GM19239 (cell line): ENCODE results near the gene KCNH4.

Source experiments
- DNase-seq: peaks from one replicate; pipeline ENCODE4 v3.0.0; 2011; ENCODE audit warnings: low spot score; ENCODE audit not compliant: insufficient read length
- FAIRE-seq: peaks from 2 replicates; lab custom pipeline; 2011; peaks lifted over from hg19 to GRCh38; lab: Jason Lieb, UNC

The KCNH4 gene

DNA sequence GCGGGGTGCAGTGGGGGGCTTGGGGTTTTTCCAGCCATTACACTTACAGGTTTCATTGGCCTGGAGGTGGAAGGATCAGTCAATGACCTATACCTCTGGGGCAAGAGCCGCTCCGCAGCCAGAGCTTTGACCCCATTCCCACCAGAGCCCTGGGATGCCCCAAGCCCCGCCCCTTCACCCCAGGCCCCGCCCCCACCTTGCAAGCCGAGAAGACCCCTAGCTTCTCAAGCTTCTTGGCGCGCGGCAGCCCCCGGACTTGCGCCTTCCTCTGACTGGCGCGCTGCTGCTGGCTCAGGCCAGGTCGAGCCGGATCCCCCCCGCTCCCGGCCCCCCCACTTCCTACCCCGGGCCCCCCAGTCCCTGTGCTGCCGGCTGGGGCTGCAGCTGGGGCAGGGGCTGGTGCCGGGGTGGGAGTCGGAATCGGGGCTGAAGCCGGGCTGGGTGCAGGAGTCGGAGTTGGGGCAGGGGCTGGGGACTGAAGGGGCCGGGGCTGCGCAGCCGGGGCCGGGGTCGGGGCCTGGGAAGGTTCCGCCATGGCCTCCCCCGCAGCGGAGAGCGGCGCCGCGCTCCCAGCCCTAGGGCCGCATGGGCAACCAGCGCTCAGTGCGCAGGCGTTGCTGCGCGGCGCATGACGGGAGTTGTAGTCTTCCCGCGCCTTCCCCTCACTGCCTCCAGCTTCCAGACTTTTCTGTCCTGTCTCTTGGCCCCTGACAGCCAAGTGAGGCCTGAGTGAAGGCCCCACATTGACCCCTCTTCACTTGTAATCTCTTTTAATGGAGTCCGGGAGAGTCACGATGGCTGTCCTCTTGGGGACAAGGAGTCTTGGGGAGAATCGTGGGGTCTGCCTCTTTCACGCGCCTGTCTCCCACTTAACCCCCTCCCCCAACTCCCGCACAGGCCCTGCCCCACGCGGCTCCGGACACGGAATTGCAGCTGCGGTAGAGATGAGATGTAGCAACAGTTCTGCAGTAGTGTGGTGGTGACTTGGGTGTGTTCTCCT, 59.9 kb downstream of the KCNH4 start, which contains the start of gene KAT2A:
KAT2A (minus strand) TSS at position 598 of the 1,000 bp plus-strand sequence; CDS start at position 535, 63 bp downstream.
- FAIRE-seq (peak; percentile 98), DNase-seq (peak; percentile 90)

DNA sequence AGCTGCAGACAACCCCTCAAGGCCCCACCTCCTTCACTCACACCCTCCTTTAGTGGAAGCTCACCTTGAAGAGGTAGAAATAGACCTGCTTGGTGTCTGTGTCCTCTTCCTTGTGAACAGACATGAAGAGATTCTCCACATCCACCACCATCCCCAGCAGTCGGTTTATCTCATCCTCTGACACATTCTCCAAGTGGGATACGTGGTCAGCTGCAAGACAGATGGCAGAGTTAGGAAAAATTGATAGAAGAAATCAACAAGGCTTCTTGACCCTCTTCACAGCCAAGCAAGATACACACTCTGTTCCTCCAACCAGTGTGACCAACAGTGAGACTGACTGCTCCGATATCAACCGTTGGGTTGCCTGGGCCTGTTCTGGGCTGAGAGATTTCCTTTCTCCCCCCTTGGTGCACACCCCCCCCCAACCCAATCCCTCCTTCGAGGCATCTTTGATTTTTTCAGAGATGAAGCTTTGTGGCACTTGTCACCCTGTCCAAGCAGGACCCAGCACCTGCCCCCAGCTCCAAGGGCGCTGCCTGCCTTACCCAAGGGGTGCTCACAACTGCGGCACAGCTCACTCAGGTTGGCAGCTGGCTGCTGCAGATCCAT, 60.7 kb downstream of the KCNH4 start:
- no peak for DNase-seq
- no peak for FAIRE-seq

DNA sequence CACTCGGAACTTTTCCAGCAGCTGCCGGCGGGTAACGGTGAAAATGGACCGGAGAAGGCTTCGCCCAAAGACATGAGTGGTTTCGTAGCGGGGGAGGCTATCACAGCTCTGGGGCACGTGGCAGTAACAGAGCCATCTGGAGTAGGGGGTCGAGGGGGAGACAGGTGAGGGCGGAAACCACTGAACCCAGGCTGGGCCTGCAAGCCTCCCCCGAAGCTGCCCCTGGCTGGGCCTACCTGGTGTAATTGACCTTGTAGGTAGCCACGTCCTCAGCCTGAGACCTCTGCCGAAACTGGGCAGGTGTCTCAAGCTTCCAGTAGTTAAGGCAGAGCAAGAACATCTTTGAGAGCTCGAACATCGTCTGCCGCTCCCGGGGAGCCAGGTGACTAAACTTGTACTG, 61.6 kb downstream of the KCNH4 start:
- FAIRE-seq: no peak
- DNase-seq: no peak

DNA sequence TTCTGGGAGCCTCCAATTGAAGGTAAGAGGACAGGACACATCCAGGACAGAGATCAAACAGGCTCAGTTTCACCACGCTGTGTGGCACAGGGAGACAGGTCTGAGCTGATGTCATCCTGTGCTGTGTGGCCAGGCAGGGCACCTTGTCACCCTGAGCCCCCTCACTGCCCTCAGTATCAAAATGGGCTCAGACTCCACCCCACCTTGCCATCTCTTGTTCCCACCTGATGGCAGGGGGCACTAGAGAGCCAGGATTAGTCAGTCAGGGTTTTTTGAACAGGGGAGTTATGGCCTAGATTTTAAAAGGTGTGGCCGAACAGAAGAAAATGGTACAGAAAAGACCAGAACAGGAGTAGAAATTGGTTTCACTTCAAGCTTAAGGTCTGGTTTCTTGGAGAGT, 62.4 kb downstream of the KCNH4 start:
- DNase-seq: no peak
- FAIRE-seq: peak; percentile 83

DNA sequence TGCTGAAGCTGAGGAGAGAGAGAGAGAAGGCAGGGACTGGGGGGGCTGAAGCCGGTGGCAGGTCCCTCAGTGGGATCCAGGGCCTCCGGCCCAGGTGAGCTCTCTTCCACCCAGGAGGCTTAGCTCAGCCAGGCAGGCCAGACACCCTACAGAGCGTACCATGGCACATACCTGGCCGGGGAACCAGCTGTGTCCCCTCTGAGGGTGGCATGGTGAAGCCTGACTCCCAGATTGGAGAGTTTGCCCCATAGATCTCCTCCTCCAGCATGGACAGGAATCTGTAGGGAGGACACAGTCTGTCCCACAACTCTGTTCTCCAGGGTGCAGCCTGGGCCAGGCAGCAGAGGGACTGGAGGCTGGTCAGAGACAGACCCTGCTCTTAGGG, 62.8 kb downstream of the KCNH4 start:
- no peak for DNase-seq
- no peak for FAIRE-seq

DNA sequence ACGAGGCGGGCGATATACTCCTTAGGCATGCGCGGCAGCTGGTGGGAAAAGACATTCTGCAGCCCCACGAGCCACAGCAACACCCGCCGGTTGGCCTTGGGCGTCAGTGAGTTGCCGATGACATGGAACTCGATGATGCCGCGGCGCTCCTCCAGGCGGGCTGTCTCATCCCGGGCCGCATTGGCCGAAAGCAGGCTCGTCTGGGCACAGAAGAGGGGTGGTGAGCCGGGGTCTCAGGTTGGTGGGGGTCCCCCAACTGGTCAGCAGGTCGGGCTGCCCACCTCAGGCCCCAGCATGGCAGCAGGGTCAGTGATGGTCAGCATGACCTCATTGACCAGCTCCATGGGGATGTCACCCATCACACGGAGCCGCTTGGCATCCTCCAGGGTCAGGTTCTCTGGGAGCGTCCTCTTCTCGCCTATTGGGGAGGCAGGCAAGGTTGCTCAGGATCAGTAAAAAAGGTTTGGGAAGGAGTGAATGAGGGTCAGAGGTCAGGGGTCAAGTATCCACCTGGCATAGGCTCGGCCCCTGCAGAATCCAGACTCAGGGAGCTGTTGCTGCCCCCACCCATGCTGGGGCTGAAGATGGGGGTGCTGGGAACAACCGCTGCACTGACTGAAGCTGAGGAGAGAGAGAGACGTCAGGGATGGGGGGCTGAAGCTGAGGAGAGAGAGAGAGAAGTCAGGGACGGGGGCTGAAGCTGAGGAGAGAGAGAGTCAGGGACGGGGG, 63.4 kb downstream of the KCNH4 start:
- DNase-seq (no peak), FAIRE-seq (no peak)

DNA sequence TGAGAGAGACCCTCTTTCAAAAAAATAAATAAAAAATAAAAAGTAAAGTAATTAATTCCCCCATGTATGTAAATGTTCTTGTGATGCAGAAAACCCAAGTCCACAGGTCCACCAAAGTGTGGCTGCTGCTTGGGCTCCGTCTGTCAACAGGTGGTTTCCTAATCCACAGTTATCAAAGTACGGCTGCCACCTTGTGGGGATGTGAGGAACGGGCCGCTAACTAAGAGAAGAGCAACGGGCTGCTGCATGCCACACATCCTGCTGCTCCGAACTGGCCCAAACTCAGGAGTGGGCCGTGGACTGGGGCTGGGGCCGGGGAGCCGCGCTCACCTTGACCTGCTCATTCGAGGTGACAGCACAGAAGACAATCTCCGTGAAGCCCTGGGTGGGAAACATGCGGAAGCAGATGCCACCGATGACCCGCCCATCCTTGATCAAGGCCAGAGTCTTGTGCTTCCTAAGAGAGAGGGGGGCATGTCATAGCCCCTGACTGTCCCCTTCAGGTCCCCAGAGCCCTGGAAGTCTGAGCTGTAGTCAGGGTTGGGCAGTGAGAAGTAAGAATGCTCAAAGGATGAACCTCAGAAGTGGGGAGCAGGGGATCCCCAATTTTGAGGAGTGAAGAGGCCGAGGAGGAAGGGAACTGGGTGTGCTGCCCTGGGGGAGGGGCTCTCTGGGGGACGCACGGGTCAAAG, 64.1 kb downstream of the KCNH4 start:
- DNase-seq: peak; percentile 64
- FAIRE-seq: peak; percentile 95

DNA sequence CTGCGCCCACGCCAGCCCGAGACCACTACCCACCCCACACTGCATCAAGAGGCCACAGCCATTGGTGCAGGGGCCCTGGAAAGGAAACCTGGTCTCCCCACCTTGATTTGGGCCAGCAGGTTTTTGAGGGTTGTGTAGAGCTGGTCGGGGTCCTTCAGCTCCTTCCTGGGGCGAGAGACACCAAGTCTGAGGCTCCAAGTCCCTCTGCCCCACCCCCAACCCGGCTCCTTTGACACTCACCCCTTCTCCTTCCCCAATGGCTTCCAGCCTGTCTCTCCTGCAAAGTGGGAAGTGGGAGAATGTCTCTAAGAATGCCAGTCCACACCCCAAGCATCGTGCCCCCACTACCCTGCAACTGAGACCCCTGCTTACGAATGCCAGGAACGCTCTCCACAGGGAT, 66.8 kb downstream of the KCNH4 start:
- DNase-seq (no peak), FAIRE-seq (no peak)

DNA sequence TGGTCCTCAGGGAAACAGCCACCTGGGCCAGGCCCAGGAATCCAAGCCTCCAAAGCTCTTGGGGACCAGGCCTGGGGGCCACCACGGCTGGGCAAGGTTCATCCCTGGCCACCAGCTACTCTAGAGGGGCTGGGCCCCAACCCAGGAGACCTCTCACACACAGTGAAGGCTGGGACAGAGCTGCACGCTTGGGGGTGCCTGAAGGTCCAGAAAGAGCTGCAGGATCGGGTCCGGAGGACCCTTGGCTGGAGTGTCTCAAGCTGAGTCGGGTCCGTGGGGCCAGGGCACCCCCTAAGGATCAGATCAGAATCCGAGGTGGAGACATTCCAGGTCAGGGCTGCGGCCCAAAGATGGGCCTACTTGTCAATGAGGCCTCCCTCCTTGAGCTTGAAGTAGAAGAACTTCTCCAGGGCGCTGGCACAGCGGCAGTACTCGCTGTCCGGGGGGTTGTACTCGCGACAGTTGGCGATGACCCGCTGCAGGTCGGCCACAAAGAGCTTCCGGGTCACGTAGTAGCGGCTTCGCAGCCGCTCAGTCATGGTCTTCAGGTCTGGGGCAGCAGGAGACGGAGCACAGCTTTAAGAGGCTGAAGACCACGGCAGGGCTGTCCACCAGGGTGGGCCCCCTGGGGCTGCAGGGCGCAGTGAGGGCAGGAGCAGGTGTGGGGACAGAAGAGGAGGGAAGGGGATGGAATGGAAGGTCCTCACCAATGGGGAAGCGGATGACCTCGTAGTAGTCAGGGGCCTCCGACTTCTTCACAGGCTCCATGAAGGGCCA, 67.5 kb downstream of the KCNH4 start:
- FAIRE-seq (no peak), DNase-seq (no peak)

DNA sequence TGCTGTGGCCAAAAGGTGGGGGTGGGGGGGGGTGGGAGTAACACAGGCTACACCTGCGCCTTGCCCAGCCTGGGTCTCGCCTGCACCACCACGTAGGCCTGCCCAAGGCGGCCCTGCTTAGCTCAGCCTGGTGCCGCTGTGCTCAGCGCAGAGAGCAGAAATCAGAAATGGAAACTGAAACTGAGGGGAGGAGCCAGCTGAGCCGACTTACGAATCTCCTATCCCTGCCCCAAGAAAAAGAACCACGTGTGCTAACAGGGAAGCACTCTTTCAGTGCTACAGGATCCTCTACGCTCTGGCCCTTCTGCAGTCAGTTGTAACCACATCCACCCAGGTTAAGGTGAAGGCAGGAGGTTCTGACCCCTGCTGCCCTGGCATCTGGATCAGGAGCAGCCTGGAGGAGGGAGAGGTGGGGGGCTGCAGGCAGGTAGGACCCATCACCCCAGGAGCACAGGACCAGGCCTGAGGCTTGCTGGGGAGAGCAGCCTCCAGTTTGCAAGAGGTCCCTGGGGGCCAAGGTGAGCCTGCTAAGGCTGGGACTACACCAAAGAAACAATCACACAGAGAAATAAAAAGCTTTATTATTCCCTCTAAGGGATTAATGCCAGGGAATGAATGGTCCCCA, 68.3 kb downstream of the KCNH4 start, which contains the start of gene DHX58:
DHX58 (minus strand) TSS at position 163 of the 625 bp plus-strand sequence. CDS start 822 bp downstream, outside the sequence.
- FAIRE-seq (peak; percentile 100), DNase-seq (peak; percentile 95)

DNA sequence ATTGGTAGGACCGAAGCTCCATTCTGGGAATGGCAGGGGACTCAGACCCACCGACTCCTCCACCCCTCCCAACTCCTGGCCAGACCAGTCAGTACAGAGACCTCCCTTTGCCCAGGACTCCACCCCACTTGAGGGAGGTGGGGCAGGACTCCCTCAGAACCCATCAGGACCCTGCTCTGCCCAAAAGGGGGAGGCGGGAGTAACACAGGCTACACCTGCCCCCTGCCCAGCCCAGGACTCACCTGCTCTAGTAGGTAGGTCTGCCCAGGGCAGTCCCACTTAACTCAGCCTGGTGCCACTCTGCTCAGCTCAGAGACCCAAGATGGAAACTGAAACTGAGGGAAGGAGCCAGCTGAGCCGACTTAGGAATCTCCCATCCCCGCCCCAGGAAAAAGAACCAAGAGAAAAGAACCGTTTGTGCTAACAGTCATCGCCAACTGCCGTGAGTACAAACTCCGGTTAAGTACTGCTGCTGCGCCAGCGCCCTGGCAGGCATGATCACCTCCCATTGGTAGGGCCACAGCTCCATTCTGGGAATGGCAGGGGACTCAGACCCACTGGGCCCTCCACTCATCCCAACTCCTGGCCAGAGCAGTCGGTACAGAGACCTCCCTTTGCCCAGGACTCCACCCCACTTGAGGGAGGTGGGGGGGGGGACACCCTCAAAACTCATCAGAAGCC, 68.9 kb downstream of the KCNH4 start:
- DNase-seq (no peak), FAIRE-seq (peak; percentile 79)

DNA sequence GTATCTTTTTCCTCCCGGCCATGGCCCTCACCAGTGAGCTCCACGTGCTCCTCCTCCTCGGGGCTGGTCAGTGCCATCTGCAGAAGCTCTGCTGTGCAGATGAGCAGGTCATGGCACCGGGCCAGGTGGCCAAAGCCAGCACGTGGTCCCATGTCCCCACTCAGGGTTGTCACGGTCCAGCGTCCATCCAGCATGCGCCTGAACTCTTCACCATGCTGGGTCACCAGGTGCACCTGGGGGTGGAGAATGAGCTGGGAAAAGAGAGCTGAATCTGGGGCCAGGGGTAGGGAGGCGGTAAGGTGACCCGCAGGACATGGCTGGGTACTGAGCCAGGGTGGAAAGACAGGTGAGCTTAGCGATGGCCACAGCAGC, 69.7 kb downstream of the KCNH4 start:
- FAIRE-seq (no peak), DNase-seq (no peak)

DNA sequence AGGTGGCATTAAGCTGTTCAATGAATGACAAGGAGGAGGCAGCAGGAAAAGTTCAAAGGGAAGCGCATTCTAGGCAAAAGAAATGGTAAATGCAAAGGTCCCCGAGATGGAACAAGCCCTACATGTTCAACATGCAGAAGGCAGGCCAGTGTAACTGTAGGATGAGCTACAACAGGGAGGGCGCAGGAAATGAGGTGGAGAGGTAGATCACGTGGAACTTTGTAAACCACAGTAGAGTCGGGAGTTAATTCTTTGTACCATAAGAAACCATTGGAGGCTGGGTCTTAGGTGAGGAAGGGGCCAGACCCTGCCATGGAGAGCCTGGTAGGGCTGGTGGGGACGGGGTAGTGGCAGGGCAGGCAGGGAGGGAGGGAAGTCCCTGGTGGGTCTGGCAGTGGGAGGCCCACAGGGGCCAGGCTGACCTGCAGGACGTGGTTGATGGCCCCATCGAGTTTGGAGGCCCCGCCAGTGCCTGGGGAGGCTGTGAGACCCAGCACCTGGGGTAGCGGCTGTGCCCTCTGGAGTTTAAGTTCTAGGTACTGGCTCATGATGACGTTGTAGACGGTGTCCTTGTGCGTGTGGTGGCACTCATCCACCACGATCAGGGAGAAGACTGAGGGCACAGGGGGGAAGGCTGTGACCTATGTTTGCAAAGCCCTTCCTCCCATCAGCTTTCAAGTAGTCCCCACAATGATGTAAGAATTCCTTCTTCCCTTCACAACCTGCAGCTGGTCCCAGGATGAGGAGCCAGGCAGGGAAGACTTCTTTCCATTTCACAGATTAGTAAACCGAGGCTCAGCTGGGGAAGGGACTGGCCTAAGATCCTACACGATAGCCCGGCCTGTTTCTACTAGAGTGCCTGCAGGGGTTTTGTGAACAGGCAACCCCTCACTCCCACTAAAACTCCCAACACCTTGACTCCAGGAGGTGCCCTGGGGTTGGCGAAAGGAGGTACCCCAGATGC, 70.4 kb downstream of the KCNH4 start:
- DNase-seq (no peak), FAIRE-seq (no peak)

DNA sequence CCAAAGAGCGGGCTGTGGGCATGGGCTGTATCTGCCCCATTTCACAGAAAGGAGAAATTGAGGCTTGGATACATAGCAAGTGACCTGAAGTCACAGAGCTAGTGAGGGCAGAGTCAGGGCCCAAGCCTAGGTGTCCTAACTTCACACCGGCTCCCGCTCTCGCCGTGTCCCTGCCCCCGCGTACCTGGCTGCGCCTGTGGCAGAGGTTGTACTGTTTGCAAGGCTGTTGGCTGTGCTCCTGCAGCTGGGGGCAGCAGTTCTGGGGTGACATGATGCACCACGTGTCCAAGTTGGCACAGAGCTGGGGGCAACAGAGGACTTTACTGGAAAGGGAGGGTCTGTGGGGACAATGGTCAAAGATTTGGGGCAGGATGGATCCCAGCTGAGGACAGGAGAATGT, 71.9 kb downstream of the KCNH4 start:
- FAIRE-seq (no peak), DNase-seq (no peak)

DNA sequence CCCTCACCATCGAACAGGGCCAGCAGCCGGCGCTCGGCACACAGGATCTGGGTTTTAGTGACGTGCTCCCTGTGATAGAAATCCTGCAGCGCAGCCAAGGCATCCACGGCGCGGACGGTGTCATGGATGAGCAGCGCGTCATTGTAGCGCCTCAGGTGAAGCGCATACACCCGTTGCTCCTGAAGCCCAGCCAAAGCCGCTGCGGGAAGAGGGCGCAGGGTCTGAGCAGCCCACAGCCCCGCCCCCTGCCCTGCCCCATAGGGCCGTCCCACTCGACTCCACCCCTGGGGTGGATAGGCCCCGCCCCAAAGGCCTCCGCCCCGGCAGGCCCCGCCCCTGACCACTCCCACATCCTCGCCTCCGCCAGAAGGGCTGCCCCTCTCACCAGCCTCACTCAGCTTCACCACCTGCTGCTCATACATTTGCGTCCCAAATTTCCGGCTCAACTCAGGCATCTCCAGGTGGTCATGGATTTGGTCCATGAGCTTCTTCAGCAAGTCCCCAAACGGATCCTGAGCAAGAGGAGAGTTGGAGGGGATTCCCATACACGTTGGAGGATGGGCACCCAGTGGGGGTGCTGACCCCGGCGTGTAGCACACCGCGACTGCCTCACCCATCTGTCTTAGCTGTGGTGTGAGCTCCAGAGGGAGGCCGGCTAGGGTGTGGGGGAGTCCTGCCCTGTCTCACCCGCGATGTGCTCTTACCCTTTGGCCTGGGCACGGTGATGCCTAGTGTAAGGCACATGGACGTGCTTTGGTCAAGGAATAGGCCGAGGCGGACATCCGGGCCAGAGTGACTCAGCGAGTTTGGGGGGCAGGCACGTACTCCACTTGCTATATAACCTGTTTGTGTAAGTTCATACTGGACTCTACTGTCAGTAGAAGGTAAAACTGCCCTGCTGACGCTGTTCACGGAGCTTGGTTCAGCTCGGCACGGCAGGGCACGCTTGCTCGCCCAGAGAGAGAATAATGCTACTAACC, 73.1 kb downstream of the KCNH4 start:
- peak; percentile 97 for FAIRE-seq
- DNase-seq: peak; percentile 96

DNA sequence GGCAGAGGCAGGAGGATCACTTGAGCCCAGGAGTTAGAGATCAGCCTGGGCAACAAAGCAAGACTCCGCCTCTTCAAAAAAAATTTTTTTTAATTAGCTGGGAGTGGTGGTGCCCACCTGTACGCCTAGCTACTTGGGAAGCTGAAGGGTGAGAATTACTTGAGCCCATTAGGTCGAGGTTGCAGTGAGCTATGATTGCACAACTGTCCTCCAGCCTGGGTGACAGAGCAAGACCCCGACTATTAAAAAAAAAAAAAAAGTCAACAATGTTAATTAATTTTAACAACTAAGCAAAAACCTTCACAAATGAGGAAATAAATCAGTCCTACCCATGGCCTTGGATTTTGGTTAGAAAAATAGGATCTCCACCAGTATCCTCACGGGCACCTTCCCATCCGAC, 73.8 kb downstream of the KCNH4 start:
- DNase-seq: no peak
- no peak for FAIRE-seq
